Activated naive CD4-positive, alpha-beta T cell treated with anti-CD3 and anti-CD28 coated beads for 36 hours (primary cell): ENCODE results near the gene RABGAP1L. TPM values are rescaled to one million over a fixed set of nuclear protein-coding genes. Genes with fewer than 3 reads are reported as not detected.
"Not testable (repeated sequence)": the region's sequence is repeated elsewhere in the genome, so short reads cannot be mapped to it uniquely, and the experiment has no call there.

Experiments
- CTCF ChIA-PET: fragments of 350-600 bp; sonication (Branson Sonifier 250); formaldehyde crosslinking; loops from one replicate; lab custom pipeline; 2021; ENCODE audit warnings: antibody characterized with exemption; lab: Charles Lee
- DNase-seq: peaks from one replicate; pipeline ENCODE4 v3.0.0-alpha.2; 2020
- H3K27ac Mint-ChIP-seq: one replicate; pipeline ENCODE4 v1.8.0; 2021; ENCODE audit warnings: mild to moderate bottlenecking, mixed read lengths
- H3K27me3 Mint-ChIP-seq: one replicate; pipeline ENCODE4 v1.8.0; 2021; ENCODE audit warnings: low read depth, mixed read lengths
- H3K36me3 Mint-ChIP-seq: one replicate; pipeline ENCODE4 v1.8.0; 2021; ENCODE audit warnings: low read depth, mixed read lengths
- H3K4me1 Mint-ChIP-seq: one replicate; pipeline ENCODE4 v1.8.0; 2021; ENCODE audit warnings: low read depth, mixed read lengths
- H3K4me3 Mint-ChIP-seq: one replicate; pipeline ENCODE4 v1.8.0; 2021; ENCODE audit warnings: mild to moderate bottlenecking, moderate library complexity, mixed read lengths
- H3K9me3 Mint-ChIP-seq: one replicate; pipeline ENCODE4 v1.8.0; 2021; ENCODE audit warnings: mixed read lengths
- intact Hi-C: fragments of 100-400 bp; cut with micrococcal nuclease; formaldehyde crosslinking; loops from one replicate; pipeline ENCODE4 v1.15.1; 2023
- total RNA-seq, 2 experiments: library from RNA; stranded (reverse); gene quantifications; one replicate each; pipeline ENCODE4 v1.2.3, GENCODE V29; 2021

RABGAP1L gene
- total RNA-seq, 2 experiments from 2014 or later: 16.6 TPM

- no peaks in the 10 kb centered on the region for H3K9me3 Mint-ChIP-seq
- CTCF ChIA-PET: interaction anchor here (3.9 kb wide), 1 partner anchor 90 kb away, joined by 35 read pairs; no protein-coding TSS in a partner anchor
- no peak for DNase-seq
- no peaks in the 10 kb centered on the region for H3K27me3 Mint-ChIP-seq
- peaks cover 7% of the 10 kb centered on the region for H3K4me1 Mint-ChIP-seq
- no peak overlapping the region for H3K27ac Mint-ChIP-seq
- H3K36me3 Mint-ChIP-seq: no peaks in the 10 kb centered on the region
- H3K4me3 Mint-ChIP-seq: no peak overlapping the region
- intact Hi-C loops: no loop called here
These were observed 874.6 kb downstream of the RABGAP1L start for GRCh38 chr1:175033953-175034352.

- DNase-seq: no peak
- no peaks in the 10 kb centered on the region for H3K9me3 Mint-ChIP-seq
- intact Hi-C loops: no loop called here
- no peaks in the 10 kb centered on the region for H3K27me3 Mint-ChIP-seq
- no peaks in the 10 kb centered on the region for H3K4me1 Mint-ChIP-seq
- H3K4me3 Mint-ChIP-seq: no peak overlapping the region
- no peaks in the 10 kb centered on the region for H3K36me3 Mint-ChIP-seq
- H3K27ac Mint-ChIP-seq: no peak overlapping the region
- CTCF ChIA-PET: no interaction called here
These were observed 875.5 kb downstream of the RABGAP1L start for GRCh38 chr1:175034775-175035174.

- intact Hi-C loops: no loop called here
- DNase-seq: no peak
- Mint-ChIP-seq H3K27me3 (no peaks in the 10 kb centered on the region), H3K9me3 (no peaks in the 10 kb centered on the region), H3K27ac (no peak overlapping the region), H3K4me1 (no peaks in the 10 kb centered on the region), H3K4me3 (no peak overlapping the region), H3K36me3 (no peaks in the 10 kb centered on the region)
- CTCF ChIA-PET: interaction anchor here (0.6 to 0.7 kb wide), 2 partner anchors 119 to 921 kb away, joined by 3 read pairs; no protein-coding TSS in a partner anchor
These were observed 876.5 kb downstream of the RABGAP1L start for GRCh38 chr1:175035865-175036264.

- no peak overlapping the region for H3K4me3 Mint-ChIP-seq
- H3K4me1 Mint-ChIP-seq: no peaks in the 10 kb centered on the region
- no peak for DNase-seq
- intact Hi-C loops: no loop called here
- H3K27me3 Mint-ChIP-seq: no peaks in the 10 kb centered on the region
- no peaks in the 10 kb centered on the region for H3K9me3 Mint-ChIP-seq
- no peak overlapping the region for H3K27ac Mint-ChIP-seq
- CTCF ChIA-PET: interaction anchor here (1.7 kb wide), 1 partner anchor 89 kb away, joined by 5 read pairs; no protein-coding TSS in a partner anchor
- H3K36me3 Mint-ChIP-seq: no peaks in the 10 kb centered on the region
These were observed 877.2 kb downstream of the RABGAP1L start for GRCh38 chr1:175036476-175036875.

- CTCF ChIA-PET: interaction anchor here (1.1 to 1.7 kb wide), 2 partner anchors 88 to 109 kb away, joined by 3 to 5 read pairs; no protein-coding TSS in a partner anchor
- Mint-ChIP-seq H3K27me3 (no peaks in the 10 kb centered on the region), H3K9me3 (no peaks in the 10 kb centered on the region), H3K4me1 (no peaks in the 10 kb centered on the region), H3K36me3 (no peaks in the 10 kb centered on the region), H3K27ac (no peak overlapping the region), H3K4me3 (no peak overlapping the region)
- no peak for DNase-seq
- intact Hi-C loops: no loop called here
These were observed 878.1 kb downstream of the RABGAP1L start for GRCh38 chr1:175037416-175037815.

GRCh38 chr1:175040324-175040879 lies 881.1 kb downstream of the RABGAP1L start:
- DNase-seq: no peak
- Mint-ChIP-seq H3K36me3 (no peaks in the 10 kb centered on the region), H3K4me3 (no peak overlapping the region), H3K9me3 (no peaks in the 10 kb centered on the region), H3K4me1 (no peaks in the 10 kb centered on the region), H3K27me3 (peaks cover 7% of the 10 kb centered on the region), H3K27ac (no peak overlapping the region)
- CTCF ChIA-PET: interaction anchor here (0.5 to 3.7 kb wide), 3 partner anchors 11 to 85 kb away, joined by 3 to 9 read pairs (median 4); no protein-coding TSS in a partner anchor
- intact Hi-C loops: no loop called here

GRCh38 chr1:175042650-175043049 lies 883.3 kb downstream of the RABGAP1L start:
- CTCF ChIA-PET: interaction anchor here (0.5 kb wide), 1 partner anchor 852 kb away, joined by 3 read pairs; no protein-coding TSS in a partner anchor
- H3K9me3 Mint-ChIP-seq: no peaks in the 10 kb centered on the region

GRCh38 chr1:175043824-175044223 lies 884.5 kb downstream of the RABGAP1L start:
- H3K36me3 Mint-ChIP-seq: no peaks in the 10 kb centered on the region
- CTCF ChIA-PET: interaction anchor here (1.3 kb wide), 1 partner anchor 81 kb away, joined by 6 read pairs; no protein-coding TSS in a partner anchor
- H3K27ac Mint-ChIP-seq: no peak overlapping the region
- peaks cover 15% of the 10 kb centered on the region for H3K27me3 Mint-ChIP-seq
- no peaks in the 10 kb centered on the region for H3K4me1 Mint-ChIP-seq
- no peak overlapping the region for H3K4me3 Mint-ChIP-seq
- no peaks in the 10 kb centered on the region for H3K9me3 Mint-ChIP-seq
- DNase-seq: no peak
- intact Hi-C loops: no loop called here

More at GRCh38 chr1:175042650-175043049, 883.3 kb downstream of the RABGAP1L start:
- Mint-ChIP-seq H3K27ac (no peak overlapping the region), H3K36me3 (no peaks in the 10 kb centered on the region), H3K4me3 (no peak overlapping the region), H3K4me1 (no peaks in the 10 kb centered on the region), H3K27me3 (peaks cover 10% of the 10 kb centered on the region)
- intact Hi-C loops: no loop called here
- DNase-seq: no peak

GRCh38 chr1:175044591-175044990 lies 885.3 kb downstream of the RABGAP1L start:
- H3K36me3 Mint-ChIP-seq, H3K9me3 Mint-ChIP-seq, H3K27ac Mint-ChIP-seq, intact Hi-C loops, H3K4me1 Mint-ChIP-seq, DNase-seq, H3K4me3 Mint-ChIP-seq: not testable (repeated sequence)
- peaks cover 21% of the 10 kb centered on the region for H3K27me3 Mint-ChIP-seq
- CTCF ChIA-PET: interaction anchor here (1.3 kb wide), 1 partner anchor 80 kb away, joined by 6 read pairs; no protein-coding TSS in a partner anchor

Other genes with a start within 250 kb of the RABGAP1L start
- gene SERPINC1, start 242.2 kb upstream of the RABGAP1L start, total RNA-seq: not detected
- 10 to 100 TPM; 24.2 to 27.1 TPM for gene RC3H1, start 137.2 kb upstream of the RABGAP1L start, total RNA-seq